ENCODE measurements around the gene MMP14.

Gene MMP14

DNA sequence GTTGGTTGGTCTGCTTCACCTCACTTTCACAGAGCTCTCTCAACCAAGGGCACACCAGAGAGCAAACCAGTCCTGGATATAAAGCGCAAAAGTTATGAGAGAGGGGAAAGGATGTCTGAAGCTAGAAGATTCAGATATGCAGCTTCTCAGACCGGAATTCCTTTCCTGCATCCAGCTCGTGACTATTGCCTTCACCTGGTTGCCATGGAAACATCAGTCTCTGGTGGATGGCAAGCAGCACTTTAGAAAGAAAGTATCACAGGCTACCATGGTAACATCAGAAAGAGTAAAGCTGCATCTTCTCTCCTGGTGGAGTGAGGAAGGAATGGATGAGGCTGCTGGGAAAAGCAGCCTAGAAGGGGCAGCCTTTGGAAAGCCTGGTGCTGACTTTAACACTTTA, 60.4 kb downstream of the MMP14 start:
- TF ChIP-seq, protein P1, sequence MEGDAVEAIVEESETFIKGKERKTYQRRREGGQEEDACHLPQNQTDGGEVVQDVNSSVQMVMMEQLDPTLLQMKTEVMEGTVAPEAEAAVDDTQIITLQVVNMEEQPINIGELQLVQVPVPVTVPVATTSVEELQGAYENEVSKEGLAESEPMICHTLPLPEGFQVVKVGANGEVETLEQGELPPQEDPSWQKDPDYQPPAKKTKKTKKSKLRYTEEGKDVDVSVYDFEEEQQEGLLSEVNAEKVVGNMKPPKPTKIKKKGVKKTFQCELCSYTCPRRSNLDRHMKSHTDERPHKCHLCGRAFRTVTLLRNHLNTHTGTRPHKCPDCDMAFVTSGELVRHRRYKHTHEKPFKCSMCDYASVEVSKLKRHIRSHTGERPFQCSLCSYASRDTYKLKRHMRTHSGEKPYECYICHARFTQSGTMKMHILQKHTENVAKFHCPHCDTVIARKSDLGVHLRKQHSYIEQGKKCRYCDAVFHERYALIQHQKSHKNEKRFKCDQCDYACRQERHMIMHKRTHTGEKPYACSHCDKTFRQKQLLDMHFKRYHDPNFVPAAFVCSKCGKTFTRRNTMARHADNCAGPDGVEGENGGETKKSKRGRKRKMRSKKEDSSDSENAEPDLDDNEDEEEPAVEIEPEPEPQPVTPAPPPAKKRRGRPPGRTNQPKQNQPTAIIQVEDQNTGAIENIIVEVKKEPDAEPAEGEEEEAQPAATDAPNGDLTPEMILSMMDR (IDR thresholded peaks at IDR 0.05; ENCODE audit: insufficient read depth, missing control alignments) = no peak
- DNase-seq (ENCODE audit: insufficient read length, low spot score) = no peak
- FAIRE-seq = no peak

DNA sequence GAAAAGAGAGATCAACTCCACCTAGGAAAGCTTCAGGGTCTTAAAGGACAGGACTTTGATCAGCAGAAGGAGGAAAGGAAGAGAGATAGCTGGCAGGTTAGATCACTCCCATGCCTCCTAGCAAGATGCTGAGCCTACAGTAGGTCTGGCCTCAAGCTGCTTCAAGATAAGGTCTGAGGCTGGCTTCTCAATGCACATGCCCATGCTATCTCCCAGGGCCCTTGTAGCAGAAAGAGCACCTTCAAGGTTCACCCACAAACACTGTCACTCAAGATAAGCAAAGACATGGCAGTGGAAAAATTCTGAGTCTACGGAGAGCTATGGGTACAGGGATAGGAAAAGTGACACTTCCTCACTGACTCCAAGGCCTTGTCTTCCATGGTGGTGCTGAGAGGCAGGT, 61.0 kb downstream of the MMP14 start:
- DNase-seq (ENCODE audit: insufficient read length, low spot score) (no peak), FAIRE-seq (no peak)
- TF ChIP-seq, protein P1 (IDR thresholded peaks at IDR 0.05; ENCODE audit: insufficient read depth, missing control alignments) = no peak
